Fibroblast of pulmonary artery (primary cell): Measurements from ENCODE around the gene DHRS7.

Experiments
- DNase-seq: peaks from one replicate; pipeline ENCODE4 v3.0.0-alpha.2; 2010; ENCODE audit warnings: low read depth
- H3K4me3 ChIP-seq: replicated peaks from 2 replicates; pipeline ENCODE4 v1.5.1; 2011; ENCODE audit warnings: low read depth, mild to moderate bottlenecking, control low read depth, low read length, moderate library complexity
- CTCF ChIP-seq: IDR thresholded peaks from 2 replicates; pipeline ENCODE4 v1.5.1; 2011; ENCODE audit warnings: mild to moderate bottlenecking, control low read depth, low read length, inconsistent platforms; ENCODE audit errors: missing control alignments

The DHRS7 gene

GRCh38 chr14:60175255-60175902 lies 10.2 kb upstream of the DHRS7 start:
- no peak for DNase-seq
- H3K4me3 ChIP-seq, result no peak overlapping the region
- TF ChIP-seq CTCF, result no peak

DNA sequence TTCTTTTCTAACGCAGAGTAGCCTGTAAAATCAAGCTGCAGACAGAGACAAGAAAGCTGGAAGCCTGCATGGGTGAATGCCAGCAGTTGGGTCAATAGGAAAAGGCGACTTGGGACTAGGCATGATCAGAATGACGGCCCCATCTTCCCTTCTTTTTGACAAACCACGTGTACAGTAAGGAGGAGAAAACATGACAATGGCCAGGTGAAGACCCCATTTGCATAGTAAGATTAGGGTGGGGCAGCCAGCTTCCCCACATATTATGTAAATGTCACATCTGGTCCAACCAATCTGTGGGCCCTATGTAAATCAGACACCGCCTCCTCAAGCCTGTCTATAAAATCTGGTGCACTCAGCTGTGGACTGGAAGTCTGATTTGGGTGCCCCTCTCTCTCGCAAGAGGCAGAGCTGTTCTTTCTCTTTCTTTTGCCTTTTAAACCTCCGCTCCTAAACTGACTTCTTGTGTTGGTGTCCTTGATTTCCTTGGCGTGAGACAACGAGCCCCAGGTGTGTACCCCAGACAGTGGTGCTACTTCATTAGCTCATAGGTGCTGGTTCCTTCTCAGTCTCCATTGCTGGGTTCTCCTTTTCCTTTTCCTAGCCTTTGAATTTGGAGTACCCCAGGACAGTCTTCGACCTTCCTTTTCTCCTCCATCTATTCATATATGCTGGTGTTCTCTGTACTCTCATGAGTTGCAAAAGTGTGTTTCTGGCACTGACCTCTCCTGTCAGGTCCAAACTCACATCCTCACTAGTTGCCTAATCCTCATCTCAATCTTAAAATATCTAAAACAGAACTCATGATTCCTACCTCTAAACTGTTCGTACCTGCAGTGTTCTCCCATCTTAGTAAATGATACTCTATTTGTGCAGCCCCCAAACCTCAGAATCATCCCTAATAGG lies 9.4 kb upstream of the DHRS7 start:
- no peak for TF ChIP-seq CTCF
- no peak for DNase-seq
- no peak overlapping the region for H3K4me3 ChIP-seq

DNA sequence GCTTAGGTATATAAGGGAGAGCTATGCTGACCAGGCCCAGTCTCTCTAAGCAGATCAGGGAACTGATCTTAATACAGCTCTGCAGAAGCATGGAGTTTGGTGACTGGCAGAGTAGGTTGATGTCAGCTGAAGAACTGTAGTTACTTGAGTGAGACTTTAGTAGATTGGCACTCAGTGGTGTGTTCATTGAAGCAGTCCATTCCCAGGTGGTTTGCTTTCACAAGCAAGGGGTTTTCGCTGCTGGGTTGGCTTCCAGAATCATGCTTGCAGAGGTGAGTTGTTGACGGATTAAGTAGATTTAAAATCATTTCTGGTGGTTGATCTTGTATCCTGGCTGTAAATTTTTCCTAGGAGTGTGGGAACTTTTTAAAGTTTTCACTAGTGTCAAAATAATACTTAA lies 6.5 kb upstream of the DHRS7 start:
- no peak overlapping the region for H3K4me3 ChIP-seq
- no peak for DNase-seq

GRCh38 chr14:60170948-60171347 lies 5.8 kb upstream of the DHRS7 start:
- DNase-seq, result no peak
- no peak for TF ChIP-seq CTCF
- H3K4me3 ChIP-seq, result no peak overlapping the region

More for the DNA sequence above, 6.5 kb upstream of the DHRS7 start:
- TF ChIP-seq CTCF, result no peak

GRCh38 chr14:60169722-60170121 lies 4.5 kb upstream of the DHRS7 start:
- TF ChIP-seq CTCF, result no peak
- DNase-seq, result no peak
- no peak overlapping the region for H3K4me3 ChIP-seq

DNA sequence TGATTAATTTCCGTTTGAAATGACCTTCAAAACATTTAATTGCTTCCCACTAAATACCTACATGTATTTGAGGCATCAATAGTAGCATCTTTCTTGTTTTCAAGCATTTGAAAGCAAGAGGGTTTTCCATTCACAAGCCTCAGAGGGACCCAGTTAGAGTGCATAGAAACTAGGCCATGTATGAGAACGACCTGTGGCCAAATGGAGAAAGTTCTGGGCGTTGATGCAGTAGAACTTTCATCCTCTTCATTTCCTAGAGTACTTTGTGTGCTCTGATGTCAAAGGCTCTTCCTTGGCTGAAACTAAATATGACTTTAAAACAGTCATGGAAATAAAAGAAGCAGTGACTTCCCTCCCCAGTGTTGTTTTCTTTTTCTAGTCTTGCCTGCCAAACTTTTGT lies 944 bp upstream of the DHRS7 start:
- no peak overlapping the region for H3K4me3 ChIP-seq
- no peak for TF ChIP-seq CTCF
- DNase-seq, result no peak

DNA sequence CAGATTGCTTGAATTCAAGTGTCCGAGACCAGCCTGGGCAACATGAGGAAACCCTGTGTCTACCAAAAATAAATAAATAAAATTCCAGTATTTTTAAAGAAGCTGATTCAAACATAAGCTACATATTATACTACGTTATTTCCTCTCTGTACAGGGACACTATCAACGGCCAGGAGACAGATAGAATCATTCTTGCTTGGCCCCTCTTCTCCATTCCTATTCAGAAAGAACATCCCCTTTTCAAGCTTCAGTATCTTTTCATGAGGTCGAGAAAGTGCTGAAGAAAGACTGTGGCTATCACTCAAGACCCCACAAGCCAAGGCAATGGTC lies 314 bp upstream of the DHRS7 start:
- H3K4me3 ChIP-seq, result peak overlapping the region; percentile 82
- TF ChIP-seq CTCF, result no peak
- no peak for DNase-seq
